Tibial artery (tissue), 4 donors: Measurements from ENCODE around the gene SLC22A17.

ENCODE experiments used
- DNase-seq, 2 donors: peaks; one replicate each; pipeline ENCODE4 v3.0.0-alpha.2; 2019
- H3K27ac ChIP-seq, 2 donors: fragments of 200-600 bp; sonication (generic) in 1 of 2; 1 replicate in 1 of 2; 2 replicates in 1 of 2; pipeline ENCODE4 v1.5.1; 2018 to 2019; ENCODE audit warnings: mild to moderate bottlenecking in 1 of 2
- H3K27me3 ChIP-seq, 2 donors: fragments of 200-600 bp; sonication (generic) in 1 of 2; one replicate each; pipeline versions ENCODE4 v1.5.1 to v1.6.0; 2016 to 2019
- H3K36me3 ChIP-seq, 3 donors: fragments of 200-600 bp; sonication (generic) in 2 of 3; one replicate each; pipeline ENCODE4 v1.5.1; 2016 to 2019; ENCODE audit warnings: mild to moderate bottlenecking in 2 of 3
- H3K4me1 ChIP-seq, 4 donors: fragments of 200-600 bp; sonication (generic) in 2 of 4; 1 replicate in 3 of 4; 2 replicates in 1 of 4; pipeline ENCODE4 v1.5.1; 2016 to 2019
- H3K4me3 ChIP-seq, 2 donors: fragments of 200-600 bp; sonication (generic) in 1 of 2; 1 replicate in 1 of 2; 2 replicates in 1 of 2; pipeline ENCODE4 v1.5.1; 2018 to 2019; ENCODE audit warnings: mild to moderate bottlenecking in 2 of 2
- H3K9me3 ChIP-seq, 3 donors: fragments of 200-600 bp; sonication (generic) in 1 of 3; one replicate each; pipeline ENCODE4 v1.5.1; 2016 to 2019
- CTCF ChIP-seq, 2 experiments: fragments of 200-600 bp in 1 of 2; fragments of 450-650 bp in 1 of 2; IDR thresholded peaks; one replicate each; pipeline ENCODE4 v1.5.1; 2017 to 2019; ENCODE audit warnings: antibody characterized with exemption in 2 of 2, mild to moderate bottlenecking in 1 of 2, moderate library complexity in 1 of 2
- intact Hi-C: fragments of 100-400 bp; cut with DNase I; formaldehyde crosslinking; loops from one replicate; pipeline ENCODE4 v1.15.0; 2023; ENCODE audit warnings: low total_unique reads

SLC22A17 gene

GRCh38 chr14:23384364-23385080 lies 31.8 kb upstream of the SLC22A17 start:
- intact Hi-C loops: no loop called here
- no peak overlapping the region for H3K27ac ChIP-seq

GRCh38 chr14:23382731-23383440 lies 30.2 kb upstream of the SLC22A17 start:
- no peak for DNase-seq
- Histone ChIP-seq H3K4me3 (no peak overlapping the region), H3K27me3 (peaks cover 0 to 24% of the 10 kb centered on the region in 2 donors), H3K27ac (no peak overlapping the region), H3K4me1 (no peaks in the 10 kb centered on the region), H3K9me3 (no peaks in the 10 kb centered on the region), H3K36me3 (no peaks in the 10 kb centered on the region)
- no peak for TF ChIP-seq CTCF (IDR thresholded peaks at IDR 0.05)
- intact Hi-C loops: no loop called here

More at GRCh38 chr14:23384364-23385080, 31.8 kb upstream of the SLC22A17 start:
- no peak for TF ChIP-seq CTCF (IDR thresholded peaks at IDR 0.05)
- Histone ChIP-seq H3K36me3 (no peaks in the 10 kb centered on the region), H3K9me3 (no peaks in the 10 kb centered on the region), H3K27me3 (peaks cover 0 to 40% of the 10 kb centered on the region in 2 donors), H3K4me3 (no peak overlapping the region), H3K4me1 (no peaks in the 10 kb centered on the region)
- no peak for DNase-seq

- no peak for TF ChIP-seq CTCF (IDR thresholded peaks at IDR 0.05)
- DNase-seq: no peak
- intact Hi-C loops: no loop called here
- Histone ChIP-seq H3K4me3 (no peak overlapping the region), H3K9me3 (no peaks in the 10 kb centered on the region), H3K27ac (no peak overlapping the region), H3K4me1 (peaks cover 0 to under 1% (median 0%) of the 10 kb centered on the region in 4 donors), H3K27me3 (peaks cover 0 to 23% of the 10 kb centered on the region in 2 donors), H3K36me3 (no peaks in the 10 kb centered on the region)
These were observed 29.6 kb upstream of the SLC22A17 start for GRCh38 chr14:23382276-23382675.

- peaks cover 0 to 4% (median 0%) of the 10 kb centered on the region in 4 donors for H3K4me1 ChIP-seq
- no peak overlapping the region for H3K4me3 ChIP-seq
- no peaks in the 10 kb centered on the region for H3K9me3 ChIP-seq
- H3K36me3 ChIP-seq: no peaks in the 10 kb centered on the region
- H3K27me3 ChIP-seq: peaks cover 0 to 23% of the 10 kb centered on the region in 2 donors
- TF ChIP-seq CTCF (IDR thresholded peaks at IDR 0.05): no peak
- no peak for DNase-seq
- H3K27ac ChIP-seq: no peak overlapping the region
- intact Hi-C loops: loop anchor here (2.0 kb wide), 1 partner anchor 55 kb away; no protein-coding TSS in a partner anchor
These were observed 29.2 kb upstream of the SLC22A17 start for GRCh38 chr14:23381871-23382270.

GRCh38 chr14:23380976-23381375 lies 28.3 kb upstream of the SLC22A17 start:
- Histone ChIP-seq H3K4me1 (peaks cover 0 to 6% (median 2%) of the 10 kb centered on the region in 4 donors), H3K27me3 (peaks cover 0 to 23% of the 10 kb centered on the region in 2 donors), H3K36me3 (no peaks in the 10 kb centered on the region), H3K4me3 (no peak overlapping the region), H3K9me3 (no peaks in the 10 kb centered on the region), H3K27ac (no peak overlapping the region)
- DNase-seq: no peak
- no peak for TF ChIP-seq CTCF (IDR thresholded peaks at IDR 0.05)
- intact Hi-C loops: loop anchor here (2.0 kb wide), 1 partner anchor 54 kb away; no protein-coding TSS in a partner anchor
